Nephron progenitor cell (in vitro differentiated cells): Measurements from ENCODE around the gene SLC30A7.

Source experiments
- DNase-seq: peaks from one replicate; pipeline ENCODE4 v3.0.0; 2021
- H3K27ac Mint-ChIP-seq: 2 replicates; pipeline ENCODE4 v1.8.0; 2021; ENCODE audit warnings: mild to moderate bottlenecking, moderate library complexity, mixed read lengths
- H3K27me3 Mint-ChIP-seq: 2 replicates; pipeline ENCODE4 v1.8.0; 2021; ENCODE audit warnings: mild to moderate bottlenecking, low read depth, mixed read lengths; ENCODE audit not compliant: poor library complexity
- H3K36me3 Mint-ChIP-seq: 2 replicates; pipeline ENCODE4 v1.8.0; 2021; ENCODE audit warnings: low read depth, mixed read lengths
- H3K4me1 Mint-ChIP-seq: 2 replicates; pipeline ENCODE4 v1.8.0; 2021; ENCODE audit warnings: mixed read lengths
- H3K4me3 Mint-ChIP-seq: 2 replicates; pipeline ENCODE4 v1.8.0; 2021; ENCODE audit warnings: mild to moderate bottlenecking, moderate library complexity, mixed read lengths
- H3K9me3 Mint-ChIP-seq: 2 replicates; pipeline ENCODE4 v1.8.0; 2021; ENCODE audit warnings: mild to moderate bottlenecking, moderate library complexity, mixed read lengths
- CTCF ChIP-seq: fragments of 200-600 bp; sonication (generic); IDR thresholded peaks from 2 replicates; pipeline ENCODE4 v1.5.0; 2021; ENCODE audit warnings: antibody characterized with exemption

SLC30A7 gene

GRCh38 chr1:100924212-100924611, 28.3 kb downstream of the SLC30A7 start:
- Mint-ChIP-seq H3K4me3 (no peak overlapping the region), H3K27ac (peak overlapping the region; percentile 22), H3K4me1 (no peaks in the 10 kb centered on the region), H3K27me3 (no peaks in the 10 kb centered on the region), H3K9me3 (no peaks in the 10 kb centered on the region), H3K36me3 (peaks cover 31% of the 10 kb centered on the region)
- TF ChIP-seq CTCF, result no peak
- DNase-seq, result no peak

- Mint-ChIP-seq H3K27me3 (no peaks in the 10 kb centered on the region), H3K4me1 (no peaks in the 10 kb centered on the region), H3K27ac (no peak overlapping the region), H3K4me3 (no peak overlapping the region), H3K36me3 (peaks cover 31% of the 10 kb centered on the region), H3K9me3 (no peaks in the 10 kb centered on the region)
- no peak for TF ChIP-seq CTCF
- DNase-seq, result no peak
These were observed 29.1 kb downstream of the SLC30A7 start for GRCh38 chr1:100924991-100925390.

- peaks cover 32% of the 10 kb centered on the region for H3K36me3 Mint-ChIP-seq
- H3K4me3 Mint-ChIP-seq, result no peak overlapping the region
- DNase-seq, result no peak
- no peak for TF ChIP-seq CTCF
- no peaks in the 10 kb centered on the region for H3K27me3 Mint-ChIP-seq
- H3K4me1 Mint-ChIP-seq, result no peaks in the 10 kb centered on the region
- no peaks in the 10 kb centered on the region for H3K9me3 Mint-ChIP-seq
- H3K27ac Mint-ChIP-seq, result no peak overlapping the region
These were observed 30.4 kb downstream of the SLC30A7 start for GRCh38 chr1:100926240-100926639.

- Mint-ChIP-seq H3K27me3 (no peaks in the 10 kb centered on the region), H3K27ac (no peak overlapping the region), H3K9me3 (no peaks in the 10 kb centered on the region), H3K36me3 (peaks cover 40% of the 10 kb centered on the region), H3K4me1 (no peaks in the 10 kb centered on the region), H3K4me3 (no peak overlapping the region)
- DNase-seq, result no peak
- TF ChIP-seq CTCF, result no peak
These were observed 31.4 kb downstream of the SLC30A7 start for GRCh38 chr1:100927276-100927675.

GRCh38 chr1:100928128-100928527, 32.2 kb downstream of the SLC30A7 start:
- DNase-seq, result no peak

More at GRCh38 chr1:100928128-100928527, 32.2 kb downstream of the SLC30A7 start:
- no peaks in the 10 kb centered on the region for H3K4me1 Mint-ChIP-seq
- H3K27me3 Mint-ChIP-seq, result no peaks in the 10 kb centered on the region
- no peak overlapping the region for H3K4me3 Mint-ChIP-seq
- no peak overlapping the region for H3K27ac Mint-ChIP-seq
- TF ChIP-seq CTCF, result no peak
- no peaks in the 10 kb centered on the region for H3K9me3 Mint-ChIP-seq
- H3K36me3 Mint-ChIP-seq, result peaks cover 43% of the 10 kb centered on the region
